Stimulated activated naive CD8-positive, alpha-beta T cell treated with anti-CD3 and anti-CD28 coated beads, Interleukin-15, amount 100 ng/mL, for 72 hours (primary cell): ENCODE measurements around the gene PCBP1.
"Not testable (repeated sequence)": the region's sequence is repeated elsewhere in the genome, so short reads cannot be mapped to it uniquely, and the experiment has no call there.

Experiments used
- ATAC-seq: fragments of 150-1000 bp; cut with Tn5 transposase; 2 replicates; pipeline ENCODE4 v1.10.0; 2021; ENCODE audit warnings: mild to moderate bottlenecking, moderate library complexity
- DNase-seq, 2 donors: peaks; one replicate each; pipeline ENCODE4 v3.0.0; 2021 to 2022
- H3K27ac Mint-ChIP-seq, 2 donors: one replicate each; pipeline ENCODE4 v1.8.0; 2022; ENCODE audit warnings: mild to moderate bottlenecking in 2 of 2, mixed read lengths in 2 of 2, moderate library complexity in 2 of 2
- H3K27me3 Mint-ChIP-seq: one replicate; pipeline ENCODE4 v1.8.0; 2022; ENCODE audit warnings: mixed read lengths
- H3K4me1 Mint-ChIP-seq: one replicate; pipeline ENCODE4 v1.8.0; 2022; ENCODE audit warnings: mild to moderate bottlenecking, mixed read lengths
- H3K4me3 Mint-ChIP-seq, 2 donors: one replicate each; pipeline ENCODE4 v1.8.0; 2022; ENCODE audit warnings: mild to moderate bottlenecking in 2 of 2, mixed read lengths in 2 of 2, moderate library complexity in 1 of 2
- H3K9me3 Mint-ChIP-seq, 2 donors: one replicate each; pipeline ENCODE4 v1.8.0; 2022; ENCODE audit warnings: mixed read lengths in 2 of 2

PCBP1 gene

DNA sequence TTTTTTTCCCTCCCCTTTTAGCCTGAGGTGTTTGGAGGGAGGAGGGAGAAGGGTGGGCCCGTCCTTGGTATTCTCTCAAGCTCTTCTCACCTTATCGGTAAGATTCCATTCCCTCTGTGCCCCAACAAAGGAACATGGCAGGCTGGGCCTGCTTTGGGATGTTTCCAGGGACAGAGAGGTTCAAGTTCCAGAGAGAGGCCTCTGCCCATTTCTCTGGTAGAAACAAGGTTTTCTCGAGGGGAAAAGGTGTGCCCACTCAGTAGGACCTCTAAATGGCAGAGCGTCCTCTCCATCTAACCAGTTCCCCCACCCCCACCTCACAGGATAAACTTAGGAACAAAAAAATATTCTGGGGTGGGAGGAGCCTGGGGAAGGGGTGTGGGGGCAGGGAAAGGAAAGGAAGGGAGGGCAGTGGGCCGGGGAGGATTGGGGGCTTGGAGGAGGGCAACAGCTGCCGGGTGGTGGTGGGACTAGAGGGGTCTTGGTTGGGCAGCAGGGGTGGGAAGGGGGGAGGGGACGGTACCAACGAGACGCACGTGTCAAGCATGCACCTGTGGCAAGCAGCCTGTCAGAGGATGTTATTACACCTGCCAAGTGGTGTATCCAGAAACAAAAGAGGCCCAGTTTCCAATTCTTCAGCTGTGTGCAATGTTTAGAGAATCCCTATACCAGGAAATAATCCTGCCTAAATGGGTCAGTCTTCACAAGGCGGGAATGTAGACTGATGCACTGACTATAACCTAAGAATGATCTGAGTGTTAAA, 2.1 kb downstream of the PCBP1 start:
- Mint-ChIP-seq H3K4me3 (peak overlapping the region; percentile 92 to 96), H3K27ac (peak overlapping the region; percentile 96 to 99), H3K9me3 (no peaks in the 10 kb centered on the region), H3K4me1 (peaks cover 61% of the 10 kb centered on the region), H3K27me3 (no peaks in the 10 kb centered on the region)
- DNase-seq (peak in 1 of 2 donors; percentile 25), ATAC-seq (no peak)

DNA sequence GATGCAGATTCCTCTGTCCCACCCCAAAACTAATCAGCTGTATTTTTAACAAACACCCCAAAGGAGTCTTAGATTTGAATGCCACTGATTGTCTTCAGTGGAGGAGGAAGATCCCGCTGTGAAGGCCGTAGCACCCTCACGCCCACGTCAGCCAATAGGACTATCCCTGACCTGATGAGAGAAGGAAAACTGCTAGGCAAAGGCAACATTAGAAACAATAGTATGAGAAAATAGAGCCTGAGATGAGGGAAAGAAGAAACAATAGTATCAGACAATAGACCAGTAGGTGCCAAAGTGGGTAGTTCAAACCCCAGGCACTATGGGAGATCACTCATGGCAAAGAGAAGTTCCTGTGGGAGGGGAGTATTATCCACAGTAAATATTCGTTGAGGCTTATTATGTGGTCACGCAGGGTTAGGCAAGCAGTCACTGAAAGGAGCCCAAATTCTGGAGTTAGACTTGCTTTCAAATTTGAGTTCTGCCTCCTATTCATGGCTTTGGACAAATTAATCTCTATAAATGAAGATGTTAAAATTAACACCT, 2.8 kb downstream of the PCBP1 start:
- H3K9me3 Mint-ChIP-seq = no peaks in the 10 kb centered on the region
- peak overlapping the region; percentile 20 to 96 for H3K27ac Mint-ChIP-seq
- ATAC-seq = no peak

DNA sequence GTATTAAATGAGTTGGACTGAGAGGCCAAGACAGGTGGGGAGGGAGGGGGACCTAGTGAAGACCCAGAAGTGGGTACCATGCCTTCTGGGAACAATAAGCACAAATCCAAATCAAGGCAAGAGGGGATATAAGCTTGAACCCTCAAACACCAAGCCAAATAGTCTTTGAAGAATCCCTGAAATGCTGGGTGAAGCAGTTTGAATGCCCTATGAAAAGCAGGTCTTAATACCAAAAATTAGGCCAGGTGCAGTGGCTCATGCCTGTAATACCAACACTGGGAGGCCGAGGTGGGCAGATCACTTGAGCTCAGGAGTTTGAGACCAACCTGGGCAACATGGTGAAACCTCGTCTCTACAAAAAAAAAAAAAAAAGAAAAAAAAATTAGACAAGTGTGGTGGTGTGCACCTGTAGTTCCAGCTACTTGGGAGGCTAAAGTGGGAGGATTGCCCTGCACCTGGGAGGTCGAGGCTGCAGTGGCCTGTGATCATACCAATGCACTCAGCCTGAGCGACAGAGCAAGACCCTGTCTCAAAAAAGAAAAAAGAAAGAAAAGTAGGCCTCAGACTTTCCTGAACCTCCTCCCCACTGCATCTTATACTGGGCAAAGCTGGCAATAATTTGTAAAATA, 3.5 kb downstream of the PCBP1 start:
- Mint-ChIP-seq H3K4me3 (peak overlapping the region; percentile 92 to 96), H3K4me1 (peaks cover 63% of the 10 kb centered on the region), H3K9me3 (no peaks in the 10 kb centered on the region), H3K27ac (peak overlapping the region; percentile 29 to 43), H3K27me3 (no peaks in the 10 kb centered on the region)
- DNase-seq = no peak
- ATAC-seq = no peak

More for the DNA sequence above, 2.8 kb downstream of the PCBP1 start:
- peak overlapping the region; percentile 92 to 96 for H3K4me3 Mint-ChIP-seq
- H3K27me3 Mint-ChIP-seq = no peaks in the 10 kb centered on the region
- peaks cover 63% of the 10 kb centered on the region for H3K4me1 Mint-ChIP-seq
- DNase-seq = no peak

DNA sequence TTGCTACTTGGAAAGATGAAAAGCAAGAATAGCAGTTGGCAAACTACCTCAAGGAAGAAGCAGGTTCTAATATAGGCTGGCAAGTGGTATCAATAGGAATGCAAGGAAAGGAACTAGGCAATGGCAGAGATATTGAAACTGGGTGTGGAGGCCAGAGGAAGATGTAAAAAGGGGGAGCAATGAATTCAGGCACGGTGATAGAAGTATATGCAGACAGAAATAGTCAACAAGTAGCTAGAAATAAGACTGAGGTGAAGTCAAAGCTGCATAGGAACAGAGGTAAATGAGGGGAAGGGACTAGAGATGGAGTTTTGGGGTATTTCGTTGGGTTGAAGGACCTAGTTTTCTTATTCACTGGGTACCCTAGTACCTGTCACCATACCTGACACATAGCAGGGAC, 4.1 kb downstream of the PCBP1 start:
- Mint-ChIP-seq H3K4me1 (peaks cover 65% of the 10 kb centered on the region), H3K27me3 (no peaks in the 10 kb centered on the region), H3K4me3 (peak overlapping the region; percentile 67 to 73), H3K27ac (peak overlapping the region; percentile 2 to 34), H3K9me3 (no peaks in the 10 kb centered on the region)
- no peak for DNase-seq
- ATAC-seq = no peak

DNA sequence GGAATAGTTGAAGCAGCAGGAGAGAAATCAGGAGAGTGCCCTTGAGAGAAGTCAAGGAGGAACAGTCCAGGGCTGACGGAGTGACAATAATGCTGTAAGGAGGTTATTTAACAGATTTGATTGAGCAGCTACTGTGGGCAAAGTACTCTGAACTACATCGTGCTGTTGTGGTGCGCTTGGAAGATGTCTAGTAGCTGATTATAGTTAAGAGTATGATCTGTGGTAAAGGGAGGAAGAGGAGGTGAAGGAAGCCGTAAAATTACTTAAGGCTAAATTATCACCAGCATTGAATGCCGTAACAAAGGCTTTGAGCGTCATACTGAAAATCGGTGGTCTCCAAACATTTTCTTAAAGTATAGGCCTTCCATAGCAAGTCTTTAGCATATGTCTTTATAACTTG, 4.5 kb downstream of the PCBP1 start:
- no peak for ATAC-seq
- no peak for DNase-seq
- Mint-ChIP-seq H3K27me3 (no peaks in the 10 kb centered on the region), H3K4me3 (peak overlapping the region; percentile 67 to 73), H3K9me3 (no peaks in the 10 kb centered on the region), H3K27ac (peak overlapping the region in 1 of 2 donors; percentile 34), H3K4me1 (peaks cover 66% of the 10 kb centered on the region)

DNA sequence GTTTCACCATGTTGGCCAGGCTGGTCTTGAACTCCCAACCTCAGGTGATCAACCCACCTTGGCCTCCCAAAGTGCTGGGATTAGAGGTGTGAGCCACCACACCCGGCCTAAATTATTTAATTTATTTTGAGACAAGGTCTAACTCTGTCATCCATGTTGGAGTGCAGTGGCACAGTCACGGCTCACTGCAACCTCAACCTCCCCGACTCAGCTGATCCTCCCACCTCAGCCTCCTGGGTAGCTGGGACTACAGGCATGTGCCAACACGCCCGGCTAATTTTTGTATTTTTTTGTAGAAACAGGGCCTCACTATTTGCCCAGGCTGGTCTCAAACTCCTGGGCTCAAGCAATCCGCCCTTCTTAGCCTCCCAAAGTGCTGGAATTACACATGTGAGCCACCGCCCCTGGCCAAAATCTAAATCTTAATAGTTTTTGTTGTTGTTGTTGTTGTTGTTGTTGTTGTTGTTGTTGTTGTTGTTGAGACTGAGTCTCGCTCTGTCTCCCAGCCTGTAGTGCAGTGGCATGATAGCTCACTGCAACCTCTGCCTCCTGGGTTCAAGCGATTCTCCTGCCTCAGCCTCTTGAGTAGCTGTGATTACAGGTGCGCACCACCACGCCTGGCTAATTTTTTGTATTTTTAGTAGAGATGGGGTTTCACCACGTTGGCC, 5.4 kb downstream of the PCBP1 start:
- H3K9me3 Mint-ChIP-seq, H3K27ac Mint-ChIP-seq, DNase-seq, H3K27me3 Mint-ChIP-seq, ATAC-seq: not testable (repeated sequence)
- Mint-ChIP-seq H3K4me1 (peaks cover 66% of the 10 kb centered on the region), H3K4me3 (peak overlapping the region in 1 of 2 donors; percentile 69)

DNA sequence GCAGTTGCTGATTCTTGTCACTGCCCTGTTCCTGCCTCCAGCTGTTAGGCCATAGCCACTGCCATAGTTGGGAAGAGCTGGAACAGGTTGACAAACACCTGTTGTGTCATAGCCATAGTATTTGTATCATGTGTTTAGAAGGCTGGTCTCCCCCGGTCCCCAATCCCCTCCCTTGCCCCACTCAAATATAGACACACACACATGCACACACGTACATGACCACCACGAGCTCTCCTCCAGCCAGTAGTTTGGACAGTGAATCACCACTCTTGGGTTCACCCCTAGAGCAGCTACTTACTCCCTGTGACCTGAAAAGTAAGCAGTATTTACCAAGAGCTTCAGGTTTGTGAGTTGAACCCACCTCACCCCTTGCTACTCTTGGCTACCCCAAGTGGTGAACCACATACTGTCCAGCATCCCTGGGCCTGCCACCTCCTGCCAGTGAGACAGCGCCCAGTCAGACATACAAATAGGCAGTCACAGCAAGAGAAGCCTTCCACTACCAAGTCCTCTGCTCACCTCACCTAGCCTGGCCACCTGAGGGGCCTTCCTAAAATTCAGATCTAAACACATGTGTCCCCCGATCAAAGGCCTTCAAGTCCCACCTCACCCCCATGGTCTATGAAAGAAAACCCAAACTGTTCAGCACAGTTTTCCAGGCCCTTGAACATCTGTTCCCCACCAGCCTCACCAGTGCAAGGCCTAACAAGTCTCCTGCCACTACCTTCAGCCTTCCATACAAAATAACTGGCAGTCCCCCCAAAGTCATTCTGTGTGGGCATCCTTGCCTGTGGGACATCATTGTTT, 7.1 kb downstream of the PCBP1 start:
- H3K27ac Mint-ChIP-seq = peak overlapping the region; percentile 94 to 97
- ATAC-seq (peak; percentile 73), DNase-seq (peak in 1 of 2 donors; percentile 46)
- H3K4me1 Mint-ChIP-seq = peaks cover 82% of the 10 kb centered on the region
- H3K27me3 Mint-ChIP-seq = no peaks in the 10 kb centered on the region
- no peaks in the 10 kb centered on the region for H3K9me3 Mint-ChIP-seq
- H3K4me3 Mint-ChIP-seq = peak overlapping the region; percentile 84 to 97

DNA sequence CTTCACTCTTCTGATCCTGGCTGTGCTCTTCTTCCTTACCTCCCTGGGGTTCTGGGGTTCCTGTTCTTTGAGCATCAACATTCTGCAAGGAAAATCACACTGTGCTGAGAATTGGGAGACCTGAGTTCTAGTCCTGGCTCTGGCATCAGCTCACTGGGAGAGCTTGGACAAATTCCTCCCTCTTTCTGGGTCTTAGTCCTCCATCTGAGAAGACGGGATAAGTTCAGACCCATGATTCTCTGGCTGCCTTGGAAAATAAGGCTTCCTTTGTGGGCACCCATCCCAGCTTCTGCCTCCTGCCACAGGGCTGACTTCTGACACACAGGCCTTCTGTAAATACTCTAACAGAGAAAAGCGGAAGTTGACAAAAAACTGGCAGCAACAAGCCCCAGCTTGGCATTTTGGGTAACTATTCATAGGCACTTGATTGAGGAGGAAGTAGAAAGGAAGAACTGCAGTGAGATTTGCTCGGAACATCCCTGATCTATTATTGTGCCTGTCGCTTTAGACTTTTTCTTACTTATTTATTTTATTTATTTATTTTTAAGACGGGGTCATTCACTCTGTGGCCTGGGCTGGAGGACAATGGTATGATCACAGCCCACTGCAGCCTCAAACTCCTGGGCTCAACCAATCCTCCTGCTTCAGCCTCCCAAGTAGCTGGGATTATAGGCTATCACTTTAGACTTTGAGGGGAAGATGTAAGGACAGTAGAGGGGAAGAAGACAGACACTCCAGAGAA, 7.9 kb downstream of the PCBP1 start:
- DNase-seq = peak in 1 of 2 donors; percentile 52
- no peaks in the 10 kb centered on the region for H3K9me3 Mint-ChIP-seq
- peak overlapping the region; percentile 94 to 97 for H3K27ac Mint-ChIP-seq
- H3K4me1 Mint-ChIP-seq = peaks cover 82% of the 10 kb centered on the region
- H3K4me3 Mint-ChIP-seq = peak overlapping the region; percentile 84 to 97
- peak; percentile 75 for ATAC-seq
- no peaks in the 10 kb centered on the region for H3K27me3 Mint-ChIP-seq

DNA sequence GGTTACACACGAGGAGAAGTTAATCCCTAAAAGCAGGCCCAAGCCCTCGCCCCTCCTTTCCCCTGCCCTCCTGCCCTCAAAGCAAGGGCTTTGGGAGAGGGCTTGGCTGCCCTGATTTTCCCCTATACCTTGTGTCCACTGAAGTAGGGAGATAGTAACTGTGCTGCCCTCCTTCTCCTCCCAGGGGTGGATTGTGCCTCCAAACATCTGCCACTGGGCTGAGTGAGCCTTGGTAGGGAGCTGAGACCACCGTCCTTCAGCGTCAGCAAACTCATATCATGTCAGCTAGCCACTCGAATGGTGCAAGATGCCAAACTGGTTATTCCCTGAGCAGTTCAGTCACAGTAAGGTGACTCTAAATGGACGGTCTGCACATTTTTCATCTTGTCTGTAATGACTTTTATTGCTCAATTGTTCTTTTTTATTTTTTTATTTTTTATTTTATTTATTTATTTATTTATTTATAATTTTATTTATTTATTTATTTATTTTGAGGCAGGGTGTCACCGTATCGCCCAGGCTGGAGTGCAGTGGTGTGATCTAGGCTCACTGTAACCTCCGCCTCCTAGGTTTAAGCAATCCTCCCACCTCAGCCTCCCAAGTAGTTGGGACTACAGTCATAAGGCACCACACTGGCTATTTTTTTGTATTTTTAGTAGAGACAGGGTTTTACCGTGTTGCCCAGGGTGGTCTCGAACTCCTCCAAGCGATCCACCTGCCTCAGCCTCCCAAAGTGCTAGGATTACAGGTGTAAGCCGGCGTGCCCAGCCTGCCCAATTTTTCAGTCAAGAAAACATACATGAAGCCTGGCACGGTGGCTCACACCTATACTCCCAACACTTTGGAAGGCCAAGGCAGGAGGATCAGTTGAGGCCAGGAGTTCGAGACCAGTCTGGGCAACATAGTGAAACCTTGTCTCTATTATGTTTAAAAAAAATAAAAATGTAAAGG, 8.7 kb downstream of the PCBP1 start:
- ATAC-seq = no peak
- Mint-ChIP-seq H3K27ac (peak overlapping the region; percentile 94 to 97), H3K9me3 (no peaks in the 10 kb centered on the region), H3K4me1 (peaks cover 78% of the 10 kb centered on the region), H3K27me3 (no peaks in the 10 kb centered on the region), H3K4me3 (peak overlapping the region; percentile 84 to 97)
- no peak for DNase-seq

DNA sequence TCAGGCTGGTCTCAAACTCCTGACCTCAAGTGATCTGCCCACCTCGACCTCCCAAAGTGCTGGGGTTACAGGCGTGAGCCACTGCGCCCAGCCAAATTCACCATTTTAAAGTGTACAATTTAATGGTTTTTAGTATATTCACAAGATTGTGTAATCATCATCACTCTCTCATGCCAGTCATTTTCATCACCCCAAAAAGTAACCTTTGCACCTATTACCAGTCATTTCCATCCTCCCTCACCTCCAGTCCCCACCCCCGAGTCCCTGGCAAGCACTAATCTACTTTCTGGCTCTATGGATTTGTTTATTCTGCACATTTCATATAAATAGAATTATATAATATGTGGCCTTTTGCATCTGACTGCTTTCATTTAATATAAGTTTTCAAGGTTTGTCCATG, 10.8 kb downstream of the PCBP1 start:
- H3K4me1 Mint-ChIP-seq = peaks cover 71% of the 10 kb centered on the region

DNA sequence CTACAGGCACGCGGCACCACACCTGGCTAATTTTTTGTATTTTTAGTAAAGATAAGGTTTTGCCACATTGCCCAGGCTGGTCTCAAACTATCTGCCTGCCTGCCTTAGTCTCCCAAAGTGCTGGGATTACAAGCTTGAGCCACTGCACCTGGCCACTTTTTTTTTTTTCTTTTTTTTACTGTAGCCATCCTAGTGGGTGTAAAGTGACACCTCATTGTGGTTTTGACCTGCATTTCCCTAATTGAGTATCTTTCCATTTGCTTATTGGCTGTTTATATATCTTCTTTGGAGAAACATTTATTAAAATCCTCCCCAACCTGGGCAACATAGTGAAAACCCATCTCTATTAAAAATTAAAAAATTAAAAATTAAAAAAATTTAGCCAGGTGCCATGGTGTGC, 12.0 kb downstream of the PCBP1 start:
- no peak for ATAC-seq
- Mint-ChIP-seq H3K4me3 (no peak overlapping the region), H3K27me3 (no peaks in the 10 kb centered on the region), H3K4me1 (peaks cover 71% of the 10 kb centered on the region), H3K27ac (no peak overlapping the region), H3K9me3 (no peaks in the 10 kb centered on the region)
- no peak for DNase-seq

More for the DNA sequence above, 10.8 kb downstream of the PCBP1 start:
- no peak overlapping the region for H3K4me3 Mint-ChIP-seq
- DNase-seq (no peak), ATAC-seq (peak; percentile 32)
- no peaks in the 10 kb centered on the region for H3K9me3 Mint-ChIP-seq
- H3K27me3 Mint-ChIP-seq = no peaks in the 10 kb centered on the region
- no peak overlapping the region for H3K27ac Mint-ChIP-seq

DNA sequence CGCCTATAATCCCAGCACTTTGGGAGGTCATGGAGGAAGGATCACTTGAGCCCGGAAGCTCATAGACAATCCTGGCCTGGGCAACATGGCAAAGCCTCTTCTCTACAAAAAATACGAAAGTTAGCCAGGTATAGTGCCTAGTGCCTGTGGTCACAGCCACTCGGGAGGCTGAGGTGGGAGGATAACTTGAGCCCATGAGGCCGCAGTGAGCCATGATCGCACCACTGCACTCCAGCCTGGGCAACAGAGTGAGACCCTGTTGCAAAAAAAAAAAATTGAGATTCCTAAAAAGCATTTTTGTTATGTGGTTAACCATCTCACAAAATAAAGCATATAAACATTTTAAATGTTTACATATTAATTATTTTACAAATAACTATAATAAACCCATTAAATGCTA, 13.9 kb downstream of the PCBP1 start:
- no peak overlapping the region for H3K27ac Mint-ChIP-seq
- H3K4me3 Mint-ChIP-seq = no peak overlapping the region

DNA sequence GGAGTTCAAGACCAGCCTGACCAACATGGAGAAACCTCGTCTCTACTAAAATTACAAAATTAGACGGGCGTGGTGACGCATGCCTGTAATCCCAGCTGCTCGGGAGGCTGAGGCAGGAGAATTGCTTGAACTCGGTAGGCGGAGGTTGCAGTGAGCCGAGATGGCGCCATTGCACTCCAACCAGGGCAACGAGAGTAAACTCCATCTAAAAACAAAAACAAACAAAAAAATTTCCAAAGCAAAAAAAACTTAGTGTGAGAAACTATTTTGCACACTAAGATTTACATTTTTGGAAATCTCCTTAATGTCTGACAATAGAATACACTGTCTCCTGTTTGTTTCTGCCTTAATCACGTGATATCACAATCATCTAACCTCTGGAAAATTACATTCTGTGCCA, 14.4 kb downstream of the PCBP1 start:
- H3K27ac Mint-ChIP-seq, H3K9me3 Mint-ChIP-seq, DNase-seq, H3K4me3 Mint-ChIP-seq, ATAC-seq, H3K27me3 Mint-ChIP-seq: not testable (repeated sequence)
- peaks cover 66% of the 10 kb centered on the region for H3K4me1 Mint-ChIP-seq

More for the DNA sequence above, 13.9 kb downstream of the PCBP1 start:
- H3K9me3 Mint-ChIP-seq = no peaks in the 10 kb centered on the region
- ATAC-seq (no peak), DNase-seq (no peak)
- H3K27me3 Mint-ChIP-seq = no peaks in the 10 kb centered on the region
- peaks cover 68% of the 10 kb centered on the region for H3K4me1 Mint-ChIP-seq
